DMS 273 (cell line): ENCODE measurements around the gene PEMT.

Experiments
- DNase-seq: peaks from one replicate; lab custom pipeline; 2025; ENCODE audit not compliant: unreplicated experiment; lab: John Stamatoyannopoulos, UW

Gene PEMT

DNA sequence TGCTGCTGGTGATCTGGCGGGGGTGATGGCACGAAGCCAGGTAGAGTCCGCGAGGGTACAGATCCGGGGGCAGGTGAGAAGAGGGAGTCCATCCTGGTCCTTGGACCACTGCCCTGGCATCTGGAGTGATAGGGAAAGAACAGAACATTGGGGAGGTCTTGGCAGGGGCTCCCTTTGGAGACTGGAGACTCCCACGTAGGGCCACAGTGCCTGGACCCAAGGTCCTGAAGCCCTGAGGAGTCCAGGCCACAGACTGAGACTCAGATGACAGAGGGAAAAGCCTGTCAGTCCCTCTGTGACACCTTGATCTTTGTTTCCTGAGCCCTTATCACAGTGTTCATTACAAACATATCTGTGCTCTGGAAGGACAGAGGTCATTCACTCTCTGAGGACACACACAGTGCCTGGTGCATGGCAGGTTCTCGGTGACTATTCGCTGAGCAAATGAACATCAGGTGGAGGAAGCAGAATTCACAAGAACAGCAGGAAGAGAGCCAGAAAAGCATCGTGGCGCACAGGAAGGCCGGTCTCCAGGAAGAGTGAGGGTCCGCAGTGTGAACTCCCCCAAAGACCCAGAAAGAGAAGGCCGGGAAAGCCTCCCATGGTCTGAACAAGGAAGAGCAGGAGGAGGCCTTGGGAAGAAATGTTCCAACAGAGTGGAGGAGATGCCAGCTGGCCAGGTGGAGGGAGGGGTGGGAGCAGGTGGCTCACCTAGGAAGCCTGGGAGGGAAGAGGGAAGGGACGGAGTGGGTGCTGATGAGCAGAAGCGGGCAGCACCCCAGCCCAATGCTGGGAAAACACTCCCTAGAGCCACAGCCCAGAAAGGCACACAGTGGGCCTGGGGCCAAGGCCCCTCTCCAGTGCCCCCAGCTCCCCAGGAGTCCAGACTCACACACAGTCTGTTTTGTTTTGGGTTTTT lies 20.5 kb downstream of the PEMT start:
- peak; percentile 67 for DNase-seq

DNA sequence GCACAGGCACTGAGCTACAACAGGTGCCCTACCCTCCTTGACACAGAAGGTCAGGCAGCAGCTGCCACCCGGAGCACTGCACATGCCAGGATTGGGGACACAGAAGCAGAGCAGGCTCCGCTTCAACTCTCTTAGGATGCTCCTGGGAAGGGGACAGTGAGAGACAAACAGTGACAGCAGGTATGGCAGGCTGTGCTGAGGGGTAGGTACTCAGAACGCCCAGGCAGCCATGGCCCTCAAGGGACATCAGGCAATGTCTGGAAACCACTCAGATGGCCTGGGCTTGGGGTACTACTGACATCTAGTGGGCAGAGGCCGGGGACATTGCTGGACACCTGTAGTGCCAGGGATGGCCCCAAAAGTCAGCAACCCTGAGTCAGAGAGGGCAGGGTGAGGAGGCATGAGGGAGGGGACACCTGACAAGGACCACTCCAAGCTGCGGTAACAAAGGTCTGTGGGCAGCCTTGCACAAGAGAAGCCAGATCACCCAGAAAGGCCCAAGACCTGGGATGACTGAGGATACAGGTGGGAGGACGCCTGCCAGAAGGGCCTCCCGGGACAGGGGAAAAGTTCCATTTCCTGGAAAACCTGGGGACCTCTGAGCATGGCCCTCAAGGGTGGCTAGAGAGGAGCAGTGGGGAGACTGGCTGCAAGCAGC lies 21.2 kb downstream of the PEMT start:
- DNase-seq = peak; percentile 56

DNA sequence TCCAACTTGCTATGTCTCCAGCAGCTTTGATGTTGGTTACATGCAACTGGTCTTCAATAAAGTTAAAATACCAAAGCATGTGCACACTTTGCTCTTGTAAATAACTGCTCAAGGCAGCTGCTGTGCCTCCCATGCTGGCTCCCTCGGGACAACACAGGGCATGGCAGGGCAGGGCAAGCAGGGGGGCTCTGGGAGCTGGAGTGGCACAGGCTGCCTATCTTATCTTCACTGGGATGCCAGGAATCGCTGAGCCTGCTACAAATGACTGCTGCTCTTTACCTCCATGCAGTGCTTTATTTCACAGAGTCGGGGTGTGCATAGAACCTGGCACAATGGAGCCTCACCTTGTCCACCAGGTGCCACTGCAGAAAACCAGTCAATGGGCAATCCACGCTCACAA lies 21.8 kb downstream of the PEMT start:
- peak; percentile 53 for DNase-seq

DNA sequence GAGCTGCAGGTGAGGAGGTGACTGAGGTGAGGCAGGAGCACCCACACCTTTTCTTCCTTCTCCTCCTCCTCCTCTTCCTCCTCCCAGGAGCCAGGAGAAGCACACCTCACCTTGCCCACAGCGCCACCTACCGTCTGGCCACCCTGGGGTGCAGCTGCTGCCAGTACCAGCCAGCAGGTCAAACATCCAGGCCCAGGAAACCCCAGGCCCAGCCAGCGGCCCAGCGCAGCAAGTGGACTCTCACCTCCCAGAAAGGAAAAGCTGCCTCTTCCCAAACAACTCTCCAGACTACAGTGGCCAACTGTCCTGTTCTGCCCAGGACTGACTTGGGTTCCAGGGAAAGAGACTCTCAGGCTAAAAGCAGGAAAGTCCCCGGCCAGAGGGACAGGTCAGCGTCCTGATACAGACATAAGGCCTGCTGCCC lies 22.7 kb downstream of the PEMT start:
- peak; percentile 72 for DNase-seq

DNA sequence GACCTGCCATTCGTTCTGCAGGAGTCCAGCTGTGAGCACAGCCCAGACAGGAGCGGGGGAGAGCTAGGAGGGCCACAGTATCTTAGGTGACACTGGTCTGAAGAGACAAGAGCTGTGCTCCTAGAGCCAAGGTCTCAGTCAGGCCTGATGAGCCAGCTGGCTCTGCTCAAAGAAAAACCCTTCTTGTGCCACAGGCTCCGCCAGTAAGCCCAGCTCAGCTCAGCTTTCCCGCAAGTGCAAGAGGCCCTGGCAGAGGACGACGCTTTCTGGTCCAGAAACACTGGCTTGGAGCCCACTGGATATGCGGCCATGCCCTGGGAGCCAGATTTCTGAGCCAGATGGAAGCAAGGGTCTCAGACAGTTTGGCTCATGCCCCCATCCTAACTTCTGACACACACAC lies 23.9 kb downstream of the PEMT start:
- peak; percentile 89 for DNase-seq

DNA sequence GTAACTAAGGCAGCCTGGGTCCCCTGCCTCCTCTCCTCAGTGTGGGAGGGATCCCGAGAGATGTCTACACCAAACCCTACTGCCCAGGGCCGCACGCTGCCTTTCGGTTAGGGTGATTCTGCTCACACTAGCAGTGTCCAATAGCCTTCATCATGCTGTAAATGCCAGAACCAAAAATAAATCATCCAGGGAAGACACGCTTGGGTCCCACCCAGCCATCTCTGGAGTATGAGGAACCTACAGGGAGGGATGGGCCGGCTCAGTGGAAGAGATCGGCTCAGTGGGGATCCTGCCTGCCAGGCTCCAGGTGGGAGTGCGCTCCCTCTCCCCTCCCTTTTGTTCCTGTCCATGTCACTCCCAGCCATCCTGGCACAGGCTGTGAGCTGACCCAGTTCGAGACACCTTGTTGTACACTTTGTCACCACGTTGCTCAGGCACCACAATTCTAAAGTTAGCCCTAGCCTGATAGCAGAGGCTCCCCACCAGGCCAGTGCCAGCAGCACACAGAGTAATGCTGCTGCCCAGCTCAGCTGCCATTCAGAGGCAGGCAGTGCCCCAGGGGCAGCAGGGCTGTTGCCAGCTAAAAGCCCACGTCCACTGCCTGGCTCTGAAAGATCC lies 24.5 kb downstream of the PEMT start:
- DNase-seq = no peak

DNA sequence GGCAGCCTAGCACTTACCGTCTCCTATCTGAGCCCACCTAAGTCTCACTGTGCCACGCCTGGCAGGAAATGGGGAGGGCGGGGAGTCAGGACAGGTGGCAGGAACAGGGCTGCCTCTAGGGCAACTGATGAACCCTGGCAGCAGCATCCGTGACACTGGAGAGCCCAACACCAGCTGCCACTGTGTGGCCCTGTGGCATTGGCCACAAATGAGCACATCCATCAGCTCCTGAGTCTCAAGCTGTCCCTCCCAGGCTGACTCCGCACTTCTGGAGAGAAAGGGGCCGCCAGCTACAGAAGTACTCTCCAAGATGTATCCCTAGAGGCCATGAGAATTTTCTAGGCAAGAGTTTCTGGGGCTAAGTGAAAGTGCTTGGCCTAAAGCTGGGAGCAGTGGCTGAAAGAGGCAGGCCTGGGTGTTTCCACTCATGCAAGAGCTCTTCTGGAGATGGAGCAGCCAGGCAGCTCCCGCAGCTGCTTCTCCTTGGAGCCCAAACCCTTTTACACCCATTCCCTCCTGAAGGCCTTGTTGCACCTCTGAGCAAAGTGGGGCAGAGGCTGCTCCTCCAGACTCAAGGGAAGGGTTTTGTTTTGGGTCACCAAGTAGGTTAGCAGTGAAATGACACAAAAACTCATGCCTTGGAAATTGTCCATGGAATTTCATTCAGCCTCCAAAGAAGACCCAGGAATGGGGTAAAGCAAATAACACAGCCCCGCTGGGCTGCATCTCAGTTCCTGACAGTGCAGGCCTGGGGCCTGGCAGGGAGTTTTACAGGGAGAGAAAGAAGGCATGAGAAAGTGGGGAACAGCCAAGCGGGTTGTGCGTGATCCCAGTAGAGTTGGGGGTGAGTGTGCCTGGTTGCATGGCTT lies 25.8 kb downstream of the PEMT start:
- DNase-seq = no peak

DNA sequence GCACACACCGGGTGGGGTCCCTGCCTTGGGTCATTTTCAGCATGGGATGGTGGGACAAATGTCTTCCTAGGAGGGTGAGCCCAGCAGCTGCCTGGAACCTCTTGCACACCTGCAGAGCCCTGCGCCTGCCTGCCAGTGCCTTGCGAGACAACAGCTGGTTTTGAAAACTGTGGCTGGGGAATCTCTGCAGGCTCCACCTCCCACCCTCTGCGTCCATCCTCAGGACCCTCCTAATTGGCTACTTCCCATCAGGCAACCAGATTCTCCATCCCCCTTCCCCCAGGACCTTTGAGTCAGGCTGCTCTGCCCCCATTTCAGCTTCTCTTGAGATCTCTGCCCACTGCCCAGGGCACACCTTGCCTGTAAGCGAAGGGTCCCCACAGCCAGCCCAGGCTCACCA lies 26.6 kb downstream of the PEMT start:
- DNase-seq = no peak

DNA sequence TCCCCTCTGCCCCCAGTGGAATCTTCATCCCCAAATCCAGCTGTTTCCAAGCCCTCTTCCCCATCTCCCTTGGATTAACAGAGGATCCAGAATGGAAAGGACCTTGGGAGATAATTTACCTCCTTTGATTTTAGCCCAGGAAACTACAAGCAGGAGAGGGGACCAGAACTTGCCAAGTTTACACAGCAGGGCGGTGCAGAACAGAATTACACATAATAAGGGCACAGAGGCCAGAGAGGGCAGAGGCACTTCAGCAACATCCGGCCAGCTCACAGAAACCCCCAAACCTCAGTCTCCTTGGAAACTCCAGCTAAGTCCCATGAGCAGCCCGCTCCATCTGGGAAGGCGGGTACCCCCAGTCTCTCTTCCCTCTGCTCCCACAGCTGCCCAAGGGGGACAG lies 27.2 kb downstream of the PEMT start:
- no peak for DNase-seq

DNA sequence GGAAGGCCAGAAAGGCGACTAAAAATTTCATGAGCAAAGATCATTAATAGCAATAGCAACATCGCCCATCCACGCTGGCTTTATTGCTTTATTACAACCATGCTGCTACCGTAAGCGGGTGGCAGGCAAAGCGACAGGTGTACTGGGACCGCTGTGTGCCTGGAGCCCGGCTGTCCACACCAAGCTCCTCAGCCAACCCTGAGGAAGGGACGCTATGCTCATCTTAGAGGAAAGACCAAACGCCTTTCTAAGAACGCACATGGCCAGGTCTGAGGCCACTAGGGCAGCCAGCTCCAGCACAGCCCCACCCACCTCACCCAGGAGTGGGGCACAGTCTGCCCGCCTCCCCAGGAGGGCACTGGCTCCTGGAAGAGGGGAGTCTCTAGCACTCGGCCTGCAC lies 28.0 kb downstream of the PEMT start:
- DNase-seq = no peak

DNA sequence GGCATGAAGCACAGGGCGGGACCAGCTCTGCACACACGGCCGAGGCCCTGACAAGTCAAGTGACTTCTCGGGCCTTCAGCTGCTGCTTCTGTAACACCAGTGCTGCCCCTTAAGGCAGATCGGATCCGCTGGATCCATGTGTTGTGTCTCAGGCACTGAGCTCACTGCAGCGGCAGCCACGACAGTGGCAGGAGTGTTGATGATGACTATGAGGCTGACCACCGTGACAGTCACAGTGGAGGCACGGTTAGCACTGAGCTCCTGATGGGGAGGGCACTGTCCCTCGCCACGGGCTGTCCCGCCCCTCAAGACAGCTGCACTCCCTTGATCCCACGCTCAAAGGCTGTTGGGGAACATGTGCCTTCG lies 29.4 kb downstream of the PEMT start:
- no peak for DNase-seq

DNA sequence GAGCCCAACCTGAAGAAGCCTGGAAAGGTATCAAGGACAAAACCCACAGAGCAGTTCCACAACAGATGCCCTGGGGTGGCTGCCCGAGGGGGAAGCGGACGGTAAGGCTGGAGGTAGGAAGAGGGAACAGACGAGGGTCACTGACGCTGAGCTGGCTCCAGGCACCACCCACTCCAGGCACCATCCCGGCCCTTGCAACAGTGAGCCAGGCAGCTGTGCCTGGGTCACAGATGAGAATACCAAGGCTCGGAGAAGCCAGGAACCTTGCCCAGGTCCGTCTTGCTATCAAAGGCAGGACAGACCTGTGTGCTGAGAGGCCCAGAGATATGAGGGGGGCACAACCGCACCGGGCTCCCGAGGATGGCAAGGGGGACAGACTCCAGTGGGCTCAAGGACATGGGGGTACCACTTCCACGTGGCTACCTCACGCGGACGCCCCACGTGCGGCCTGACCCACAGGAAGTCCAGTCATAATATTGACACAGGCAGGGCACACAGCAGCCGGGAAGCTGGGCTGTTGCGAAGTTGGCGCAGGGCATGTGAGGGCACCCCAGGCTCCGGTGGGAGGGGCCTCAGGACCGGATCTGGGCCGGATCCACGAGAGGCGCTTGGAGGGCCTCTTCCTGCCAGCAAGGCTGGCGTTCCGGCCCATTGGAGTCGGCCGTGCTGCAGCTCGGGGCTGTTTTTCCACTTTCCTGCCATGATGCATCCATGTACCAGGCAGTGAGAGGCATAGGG lies 29.9 kb downstream of the PEMT start:
- no peak for DNase-seq

DNA sequence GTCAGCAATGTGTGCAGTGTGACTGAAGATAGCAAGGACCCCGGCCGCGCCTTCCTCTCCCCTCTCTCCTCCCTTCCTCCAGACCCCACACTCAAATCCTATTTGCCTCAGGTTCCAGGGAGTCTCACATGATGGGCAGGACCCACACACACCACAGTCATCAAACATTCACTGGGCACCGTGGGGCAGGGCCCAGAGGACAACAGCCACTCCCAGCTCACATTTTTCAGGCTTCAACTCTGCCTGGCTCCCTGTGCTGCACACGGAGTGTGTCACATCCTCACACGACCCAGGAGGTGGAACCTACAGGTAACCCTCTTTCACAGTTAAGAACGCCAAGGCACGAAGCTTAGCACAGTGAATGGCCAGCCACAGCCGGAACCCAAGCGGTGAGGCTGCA lies 30.5 kb downstream of the PEMT start:
- DNase-seq = no peak

DNA sequence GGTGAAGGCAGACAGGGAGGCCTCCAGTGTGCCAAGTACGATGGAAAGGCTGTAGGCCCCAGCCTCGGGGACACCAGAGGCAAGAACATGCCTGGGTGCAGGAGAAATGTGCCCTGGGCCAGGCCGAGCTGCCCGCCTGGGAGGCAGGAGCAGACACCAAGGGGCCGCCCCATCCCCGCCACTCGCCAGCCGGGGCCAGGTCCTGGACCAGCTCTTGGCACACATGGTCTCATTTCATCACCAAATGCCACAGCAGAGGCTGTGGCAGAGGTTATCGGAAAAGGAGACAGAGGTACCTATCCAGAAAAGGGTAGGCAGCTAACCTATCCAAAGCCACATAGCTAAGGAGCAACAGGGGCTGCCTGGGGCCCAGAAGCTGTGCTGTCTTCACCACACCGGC lies 31.3 kb downstream of the PEMT start:
- no peak for DNase-seq

DNA sequence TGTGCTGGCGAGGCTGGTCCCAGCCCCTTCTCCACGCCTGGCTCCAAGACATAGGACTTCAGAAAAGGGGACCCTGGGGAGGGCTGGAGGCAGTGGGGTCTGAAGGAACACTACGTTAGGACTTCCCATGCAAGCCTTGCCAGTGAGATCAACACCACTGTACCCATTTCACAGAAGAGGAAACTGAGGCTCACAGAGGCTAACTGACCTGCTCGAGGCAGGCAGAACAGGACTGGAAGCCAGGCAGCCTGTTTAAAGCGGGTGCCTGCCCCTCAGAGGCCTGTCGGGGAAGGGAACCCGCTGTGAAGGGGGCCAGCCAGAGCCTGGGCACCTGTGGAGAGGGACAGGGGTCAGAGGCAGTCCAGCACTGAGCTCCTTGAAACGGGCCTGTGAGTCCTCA lies 32.3 kb downstream of the PEMT start:
- no peak for DNase-seq

DNA sequence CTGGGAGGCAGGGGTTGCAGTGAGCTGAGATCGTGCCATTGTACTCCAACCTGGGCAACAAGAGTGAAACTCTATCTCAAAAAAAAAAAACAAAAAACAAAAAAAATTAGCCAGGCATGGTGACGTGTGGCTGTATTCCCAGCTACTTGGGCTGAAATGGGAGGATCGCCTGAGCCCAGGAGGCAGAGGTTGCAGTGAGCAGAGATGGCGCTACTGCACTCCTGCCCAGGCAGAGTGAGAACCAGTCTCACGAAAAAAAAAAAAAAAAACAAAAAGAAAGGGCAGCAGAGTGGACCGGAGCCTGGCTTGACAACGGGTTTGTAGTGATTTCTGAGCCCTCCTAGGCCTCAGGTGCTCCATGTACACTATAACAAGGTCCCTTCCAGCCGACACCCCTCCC lies 33.1 kb downstream of the PEMT start:
- DNase-seq = no peak

DNA sequence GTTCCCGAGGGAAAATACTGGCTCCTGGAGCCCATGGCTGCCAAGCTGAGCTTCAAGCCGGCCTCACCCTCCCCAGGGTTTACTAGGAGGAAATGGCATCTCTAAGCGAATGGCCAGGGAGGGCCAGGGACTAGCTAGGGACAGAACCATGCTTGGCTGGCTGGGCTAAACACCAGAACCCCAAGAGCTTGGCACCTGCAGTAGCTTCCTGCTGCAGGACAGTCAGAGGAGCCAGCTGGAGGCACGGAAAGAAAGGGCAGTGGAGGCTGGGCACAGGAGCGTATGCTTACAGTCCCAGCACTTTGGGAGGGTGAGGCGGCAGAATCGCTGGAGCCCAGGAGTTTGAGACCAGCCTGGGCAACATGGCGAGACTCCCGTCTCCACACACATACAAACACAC lies 33.7 kb downstream of the PEMT start:
- DNase-seq = no peak

DNA sequence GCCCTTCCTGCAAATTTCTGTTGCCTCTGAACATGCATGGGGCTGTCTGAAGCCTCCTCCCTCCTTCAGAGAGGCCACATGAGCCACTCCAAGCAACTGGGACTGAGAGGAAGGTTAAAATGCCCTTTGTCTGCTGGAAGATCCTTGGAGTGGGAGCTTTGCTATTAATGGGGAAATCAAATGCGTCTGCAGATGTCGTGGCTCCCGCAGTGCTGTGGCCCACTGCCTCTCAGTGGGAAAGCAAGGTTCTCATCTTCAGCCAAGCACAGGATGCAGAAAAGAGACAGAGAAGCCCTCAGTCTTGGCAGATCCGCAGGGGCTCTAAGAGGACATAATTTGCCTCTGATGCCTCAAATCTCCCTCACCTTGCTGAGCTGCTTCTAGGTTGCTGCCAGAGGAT lies 34.8 kb downstream of the PEMT start:
- DNase-seq = no peak

DNA sequence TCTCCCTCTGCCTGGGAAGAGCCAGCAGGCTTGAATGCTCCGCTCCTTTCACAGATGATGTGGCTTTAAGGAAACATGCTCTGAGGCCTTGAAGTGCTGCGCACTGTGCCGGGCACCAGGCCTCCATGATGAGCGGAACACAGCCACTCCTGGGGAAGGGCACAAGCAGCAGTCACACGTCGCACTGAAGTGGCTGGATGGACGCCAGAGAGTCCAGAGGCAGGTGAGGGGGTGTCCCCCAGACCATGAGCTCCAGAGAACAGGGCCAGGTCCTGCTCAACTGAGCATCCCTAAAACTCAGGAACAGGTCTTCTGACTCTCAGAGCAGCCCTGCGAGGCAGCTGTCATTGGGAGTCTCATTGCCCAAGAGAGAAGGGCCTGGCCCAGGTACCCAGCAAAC lies 35.6 kb downstream of the PEMT start:
- DNase-seq = no peak

DNA sequence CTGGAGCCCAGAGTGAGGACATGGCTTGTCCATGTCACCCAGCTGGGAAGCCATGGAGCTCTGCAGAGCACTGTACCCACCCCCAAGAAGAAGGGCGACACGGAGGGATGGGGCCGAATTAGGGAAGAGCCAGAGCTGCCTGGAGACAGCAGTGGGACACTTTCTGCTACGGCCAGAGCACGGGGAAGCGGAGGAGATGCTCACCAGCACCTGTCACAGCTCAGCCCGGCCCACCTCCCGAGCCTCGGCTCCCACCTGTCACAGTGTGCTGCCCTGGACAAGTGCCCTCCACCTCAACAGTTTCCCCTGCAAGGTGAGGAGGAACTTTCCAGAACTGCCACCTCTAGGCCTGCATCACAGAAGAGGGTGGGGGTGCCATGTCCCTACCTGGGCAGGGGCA lies 36.4 kb downstream of the PEMT start:
- DNase-seq = no peak

DNA sequence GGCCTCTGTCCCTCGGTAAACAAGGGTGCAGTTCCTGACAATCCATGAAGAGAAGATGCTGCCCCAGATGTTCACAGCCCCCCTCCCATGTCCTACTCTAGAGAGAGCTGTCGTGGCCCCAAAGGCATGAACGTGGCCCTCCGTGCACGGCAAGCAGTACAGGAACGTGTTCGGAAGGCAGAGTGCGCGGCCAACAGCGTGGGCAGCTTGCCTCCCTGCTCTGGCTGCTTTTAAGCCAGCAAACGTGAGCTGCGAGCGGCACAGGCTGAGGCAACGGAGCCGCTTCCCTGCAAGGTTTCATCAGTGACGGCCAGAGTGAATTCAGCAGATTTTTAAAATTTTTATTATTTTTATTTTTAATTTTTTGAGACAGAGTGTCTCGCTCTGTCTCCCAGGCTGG lies 37.2 kb downstream of the PEMT start:
- no peak for DNase-seq
